NCI-H1105 treated with DMSO at 0.1 percent for 48 hours (cell line): ENCODE measurements around the gene DCST1.
"Not testable (repeated sequence)": the region's sequence is repeated elsewhere in the genome, so short reads cannot be mapped to it uniquely, and the experiment has no call there.

Experiments
- DNase-seq: peaks from one replicate; lab custom pipeline; 2025; lab: John Stamatoyannopoulos, UW

The DCST1 gene, protein sequence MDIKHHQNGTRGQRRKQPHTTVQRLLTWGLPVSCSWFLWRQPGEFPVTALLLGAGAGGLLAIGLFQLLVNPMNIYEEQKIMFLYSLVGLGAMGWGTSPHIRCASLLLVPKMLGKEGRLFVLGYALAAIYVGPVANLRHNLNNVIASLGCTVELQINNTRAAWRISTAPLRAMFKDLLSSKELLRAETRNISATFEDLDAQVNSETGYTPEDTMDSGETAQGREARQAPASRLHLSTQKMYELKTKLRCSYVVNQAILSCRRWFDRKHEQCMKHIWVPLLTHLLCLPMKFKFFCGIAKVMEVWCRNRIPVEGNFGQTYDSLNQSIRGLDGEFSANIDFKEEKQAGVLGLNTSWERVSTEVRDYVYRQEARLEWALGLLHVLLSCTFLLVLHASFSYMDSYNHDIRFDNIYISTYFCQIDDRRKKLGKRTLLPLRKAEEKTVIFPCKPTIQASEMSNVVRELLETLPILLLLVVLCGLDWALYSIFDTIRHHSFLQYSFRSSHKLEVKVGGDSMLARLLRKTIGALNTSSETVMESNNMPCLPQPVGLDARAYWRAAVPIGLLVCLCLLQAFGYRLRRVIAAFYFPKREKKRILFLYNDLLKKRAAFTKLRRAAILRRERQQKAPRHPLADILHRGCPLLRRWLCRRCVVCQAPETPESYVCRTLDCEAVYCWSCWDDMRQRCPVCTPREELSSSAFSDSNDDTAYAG

DNA sequence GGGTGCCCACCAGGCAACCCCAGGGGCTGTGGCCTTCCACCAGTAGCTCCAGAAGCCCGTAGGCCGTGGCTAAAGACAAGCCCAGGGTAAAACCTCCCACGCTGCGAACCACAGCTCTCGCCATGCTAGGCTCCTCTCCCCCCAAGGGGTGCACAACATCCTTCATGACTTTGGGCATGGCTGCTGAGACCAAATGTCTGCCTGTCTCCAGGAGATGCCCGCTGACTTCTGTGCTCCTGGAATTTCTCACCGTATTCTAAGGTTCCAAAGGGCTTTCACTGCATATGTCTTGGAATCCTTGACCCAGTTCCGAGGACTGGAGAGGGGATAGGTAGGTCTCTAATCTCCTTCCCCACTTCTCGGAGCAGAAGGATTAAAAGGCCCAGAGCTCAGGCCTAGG is at the start of gene DCST1, which contains the start of gene DCST2:
DCST1 (plus strand) TSS at position 301 of the 400 bp plus-strand sequence. CDS start 213 bp downstream, outside the sequence.
DCST2 (minus strand) TSS at position 258 of the 400 bp plus-strand sequence; CDS start at position 178, 80 bp downstream.
- DNase-seq = no peak

DNA sequence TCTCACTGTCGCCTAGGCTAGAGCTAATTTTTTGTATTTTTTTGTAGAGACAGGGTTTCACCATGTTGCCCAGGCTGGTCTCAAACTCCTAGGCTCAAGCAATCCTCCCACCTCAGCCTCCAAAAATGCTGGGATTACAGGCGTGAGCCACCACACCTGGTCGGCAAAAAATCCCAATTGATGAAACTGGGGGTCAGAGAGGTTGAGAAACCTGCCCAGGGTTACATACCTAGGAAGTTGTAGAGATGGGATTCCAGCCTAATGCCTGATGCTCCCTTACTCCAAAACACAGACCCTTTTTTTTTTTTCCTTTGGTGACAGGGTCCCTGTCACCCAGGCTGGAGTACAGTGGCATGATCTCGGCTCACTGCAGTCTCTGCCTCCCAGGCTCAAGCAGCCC is 46.9 kb upstream of the DCST1 start:
- DNase-seq = not testable (repeated sequence)

DNA sequence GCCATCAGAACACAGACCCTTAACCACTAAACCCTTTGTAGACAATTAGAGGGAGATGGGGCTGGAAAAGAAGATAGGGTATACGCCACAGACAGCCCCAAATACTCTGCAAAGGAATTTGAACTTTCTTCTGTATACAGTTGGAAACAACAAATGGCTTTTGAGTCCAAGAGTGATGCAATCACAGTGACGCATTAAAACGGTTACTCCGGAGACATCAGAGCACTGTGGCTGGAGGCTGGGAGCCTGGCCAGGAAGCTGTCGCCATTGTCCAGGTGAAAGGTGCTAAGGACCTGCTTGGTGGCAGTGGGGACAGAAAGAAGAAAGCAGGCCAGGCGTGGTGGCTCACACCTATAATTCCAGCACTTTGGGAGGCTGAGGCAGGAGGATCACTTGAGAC is 46.3 kb upstream of the DCST1 start:
- DNase-seq = no peak

DNA sequence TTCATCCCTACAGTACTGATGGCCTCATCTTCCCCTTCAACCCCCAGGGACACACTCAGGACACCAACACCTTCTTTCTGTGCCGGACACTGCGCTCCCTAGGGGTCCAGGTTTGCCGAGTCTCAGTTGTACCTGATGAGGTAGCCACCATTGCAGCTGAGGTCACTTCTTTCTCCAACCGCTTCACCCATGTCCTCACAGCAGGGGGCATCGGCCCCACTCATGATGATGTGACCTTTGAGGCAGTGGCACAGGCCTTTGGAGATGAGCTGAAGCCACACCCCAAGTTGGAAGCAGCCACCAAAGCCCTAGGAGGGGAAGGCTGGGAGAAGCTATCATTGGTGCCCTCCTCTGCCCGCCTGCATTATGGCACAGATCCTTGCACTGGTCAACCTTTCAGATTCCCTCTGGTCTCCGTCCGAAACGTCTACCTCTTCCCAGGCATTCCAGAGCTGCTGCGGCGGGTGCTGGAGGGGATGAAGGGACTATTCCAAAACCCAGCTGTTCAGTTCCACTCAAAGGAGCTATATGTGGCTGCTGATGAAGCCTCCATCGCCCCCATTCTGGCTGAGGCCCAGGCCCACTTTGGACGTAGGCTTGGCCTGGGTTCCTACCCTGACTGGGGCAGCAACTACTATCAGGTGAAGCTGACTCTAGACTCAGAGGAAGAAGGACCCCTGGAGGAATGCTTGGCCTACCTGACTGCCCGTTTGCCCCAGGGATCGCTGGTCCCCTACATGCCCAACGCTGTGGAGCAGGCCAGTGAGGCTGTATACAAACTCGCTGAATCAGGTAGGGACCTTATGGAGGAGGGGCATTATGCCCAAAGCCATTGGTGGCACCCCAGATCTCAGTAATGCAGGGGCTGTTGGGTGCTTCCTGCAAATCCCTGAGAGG is 45.3 kb upstream of the DCST1 start:
- DNase-seq = no peak

GRCh38 chr1:154989195-154989860 is 44.3 kb upstream of the DCST1 start:
- DNase-seq = no peak

DNA sequence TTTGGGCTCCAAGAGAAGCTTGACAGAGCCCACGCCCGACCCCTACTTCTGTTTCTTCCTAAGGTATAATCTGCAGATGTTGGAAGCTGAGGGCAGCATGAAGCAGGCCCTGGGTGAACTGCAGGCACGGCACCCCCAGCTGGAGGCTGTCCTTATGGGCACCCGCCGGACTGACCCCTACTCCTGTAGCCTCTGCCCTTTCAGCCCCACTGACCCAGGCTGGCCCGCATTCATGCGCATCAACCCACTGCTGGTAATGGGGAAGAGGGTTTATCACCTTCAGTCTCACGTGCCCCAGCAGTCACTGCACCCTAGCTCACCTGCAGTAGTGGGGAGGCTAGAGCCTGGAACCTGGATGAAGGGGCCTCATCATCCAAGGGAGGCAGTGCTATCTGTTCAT is 43.3 kb upstream of the DCST1 start:
- DNase-seq = no peak

DNA sequence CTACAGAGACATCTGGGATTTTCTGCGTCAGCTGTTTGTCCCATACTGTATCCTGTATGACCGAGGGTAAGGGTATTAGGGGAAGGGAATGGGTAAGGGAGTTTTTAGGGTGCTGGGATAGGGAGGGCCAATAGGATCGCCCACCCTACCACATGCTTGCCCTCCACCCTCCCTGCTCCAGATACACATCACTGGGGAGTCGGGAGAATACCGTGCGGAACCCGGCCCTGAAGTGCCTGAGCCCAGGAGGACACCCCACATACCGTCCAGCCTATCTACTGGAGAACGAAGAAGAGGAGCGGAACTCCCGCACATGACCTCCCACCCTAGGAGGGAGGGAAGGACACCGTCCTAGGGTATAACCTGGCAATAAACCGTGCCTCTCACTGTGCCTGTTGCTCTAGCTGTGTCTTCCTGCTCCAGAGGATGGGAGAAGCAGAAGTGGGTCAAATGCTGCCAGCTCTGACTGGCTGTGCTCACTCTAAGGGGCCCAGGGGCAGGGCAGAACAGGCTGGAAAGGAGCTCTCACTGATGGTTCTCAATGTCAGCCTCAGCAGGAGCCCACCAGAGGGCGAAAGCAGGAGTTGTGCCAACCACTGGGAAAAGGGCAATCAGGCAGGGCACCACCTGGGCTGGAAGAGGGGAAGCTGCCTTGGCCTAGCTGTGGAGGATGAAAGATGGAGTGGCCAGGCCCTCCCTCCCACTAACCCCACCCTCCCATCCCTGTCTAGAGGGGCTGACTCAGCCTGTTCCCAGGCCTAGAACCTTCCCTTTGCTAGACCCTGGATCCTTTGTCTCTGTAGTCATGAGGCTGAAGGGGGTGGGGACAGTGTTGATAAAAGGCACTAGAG is 40.7 kb upstream of the DCST1 start:
- DNase-seq = peak; percentile 7

DNA sequence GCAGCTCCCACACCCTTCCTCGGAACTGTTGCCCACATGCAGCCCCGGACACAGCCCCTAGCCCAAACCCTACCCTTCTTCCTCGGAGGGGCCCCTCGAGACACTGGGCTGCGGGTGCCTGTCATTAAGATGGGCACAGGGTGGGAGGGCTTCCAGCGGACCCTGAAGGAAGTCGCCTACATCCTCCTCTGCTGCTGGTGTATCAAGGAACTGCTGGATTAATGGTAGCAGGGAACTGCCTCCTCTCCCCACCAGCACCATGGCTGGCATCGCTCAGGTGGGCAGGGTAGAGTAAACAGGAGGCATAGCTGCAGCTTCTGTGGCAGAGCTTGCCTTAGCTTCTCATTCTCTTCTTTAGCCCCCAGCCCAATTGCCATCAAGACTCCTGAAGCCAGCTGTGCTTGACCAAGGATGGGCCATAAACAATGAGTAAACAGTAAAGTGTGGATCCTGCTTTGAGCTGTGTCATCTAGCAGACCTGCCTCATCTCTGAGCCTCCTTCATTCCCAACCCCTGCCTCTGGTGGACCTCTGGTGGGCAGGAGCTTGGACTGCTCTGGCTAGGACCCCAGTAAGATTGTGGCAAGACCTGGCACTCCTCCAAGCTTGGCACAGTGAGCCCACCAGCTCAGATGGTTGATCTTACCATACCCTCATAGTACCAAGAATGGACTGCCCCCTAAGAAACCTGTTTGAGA is 39.9 kb upstream of the DCST1 start, which contains the start of gene LENEP:
LENEP (plus strand) TSS at position 15 of the 697 bp plus-strand sequence; CDS start at position 37, 22 bp downstream.
- DNase-seq = no peak

- DNase-seq = no peak
These were observed 39.4 kb upstream of the DCST1 start for GRCh38 chr1:154994269-154994587.

DNA sequence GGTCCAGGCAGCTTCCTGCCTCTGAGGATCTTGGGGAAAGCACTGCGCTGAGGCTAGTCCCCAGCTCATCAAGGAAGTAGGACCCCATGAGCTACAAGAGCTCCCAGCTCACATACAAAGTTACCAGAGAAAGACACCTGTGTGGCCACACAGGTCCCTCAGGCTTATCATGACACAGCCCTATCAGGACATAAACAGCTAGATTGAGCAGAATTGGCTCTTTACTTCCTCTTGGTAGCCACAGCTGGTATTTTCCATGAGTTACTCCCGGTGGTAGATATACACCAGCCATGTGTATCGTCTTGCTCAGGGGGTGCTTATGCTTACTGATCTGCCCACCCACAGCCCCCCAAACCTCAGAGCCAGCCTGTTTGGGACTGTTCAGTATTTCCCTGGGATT is 39.0 kb upstream of the DCST1 start:
- DNase-seq = no peak

DNA sequence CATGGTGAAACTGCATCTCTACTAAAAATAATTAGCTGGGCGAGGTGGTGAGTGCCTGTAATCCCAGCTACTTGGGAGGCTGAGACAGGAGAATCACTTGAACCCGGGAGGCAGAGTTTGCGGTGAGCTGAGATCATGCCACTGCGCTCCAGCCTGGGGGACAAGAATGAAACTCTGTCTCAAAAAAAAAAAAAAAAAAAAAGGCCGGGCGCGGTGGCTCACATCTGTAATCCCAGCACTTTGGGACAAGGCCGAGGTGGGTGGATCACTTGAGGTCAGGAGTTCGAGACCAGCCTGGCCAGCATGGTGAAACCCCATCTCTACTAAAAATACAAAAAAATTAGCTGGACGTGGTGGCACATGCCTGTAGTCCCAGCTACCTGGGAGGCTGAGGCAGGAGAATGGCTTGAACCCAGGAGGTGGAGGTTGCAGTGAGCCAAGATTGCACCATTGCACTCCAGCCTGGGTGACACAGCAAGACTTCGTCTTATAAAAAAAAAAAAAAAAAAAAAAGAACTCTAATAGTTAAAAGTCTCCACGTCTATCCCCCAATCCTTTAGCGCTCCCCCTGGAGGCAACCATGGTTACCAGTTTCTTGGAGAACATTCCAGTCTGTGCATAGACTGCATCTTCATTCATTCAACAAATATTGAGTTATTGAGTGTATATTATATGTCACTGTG is 38.2 kb upstream of the DCST1 start:
- DNase-seq = peak; percentile 2

GRCh38 chr1:154996966-154997701 is 36.5 kb upstream of the DCST1 start:
- no peak for DNase-seq

- no peak for DNase-seq
These were observed 35.3 kb upstream of the DCST1 start for GRCh38 chr1:154998201-154998780.

GRCh38 chr1:154998818-154999570 is 34.6 kb upstream of the DCST1 start:
- DNase-seq = peak; percentile 45

GRCh38 chr1:154999571-155000410 is 33.8 kb upstream of the DCST1 start:
- peak; percentile 57 for DNase-seq

DNA sequence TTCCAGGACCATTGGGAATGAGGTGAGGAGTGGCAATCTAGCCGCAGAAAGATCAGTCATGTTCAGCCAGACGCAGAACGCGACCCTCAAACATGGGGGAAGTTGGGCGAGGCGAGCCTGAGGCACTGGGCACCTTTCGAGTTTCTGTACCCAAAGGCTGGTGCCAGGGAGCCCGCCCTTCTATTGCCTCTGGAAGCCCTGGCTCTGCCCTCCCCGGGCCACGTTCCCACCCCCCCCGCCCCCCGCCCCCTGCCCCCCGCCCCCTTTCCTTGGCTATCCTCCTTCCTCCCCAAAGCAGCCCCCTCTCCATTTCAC is 33.3 kb upstream of the DCST1 start:
- DNase-seq = no peak
